Measurements from ENCODE around the gene POU2F1. TPM values are rescaled to one million over a fixed set of nuclear protein-coding genes. Genes with fewer than 3 reads are reported as not detected.

POU2F1 gene
- total RNA-seq, 1 experiment from 2014 or later = 28.5 TPM

DNA sequence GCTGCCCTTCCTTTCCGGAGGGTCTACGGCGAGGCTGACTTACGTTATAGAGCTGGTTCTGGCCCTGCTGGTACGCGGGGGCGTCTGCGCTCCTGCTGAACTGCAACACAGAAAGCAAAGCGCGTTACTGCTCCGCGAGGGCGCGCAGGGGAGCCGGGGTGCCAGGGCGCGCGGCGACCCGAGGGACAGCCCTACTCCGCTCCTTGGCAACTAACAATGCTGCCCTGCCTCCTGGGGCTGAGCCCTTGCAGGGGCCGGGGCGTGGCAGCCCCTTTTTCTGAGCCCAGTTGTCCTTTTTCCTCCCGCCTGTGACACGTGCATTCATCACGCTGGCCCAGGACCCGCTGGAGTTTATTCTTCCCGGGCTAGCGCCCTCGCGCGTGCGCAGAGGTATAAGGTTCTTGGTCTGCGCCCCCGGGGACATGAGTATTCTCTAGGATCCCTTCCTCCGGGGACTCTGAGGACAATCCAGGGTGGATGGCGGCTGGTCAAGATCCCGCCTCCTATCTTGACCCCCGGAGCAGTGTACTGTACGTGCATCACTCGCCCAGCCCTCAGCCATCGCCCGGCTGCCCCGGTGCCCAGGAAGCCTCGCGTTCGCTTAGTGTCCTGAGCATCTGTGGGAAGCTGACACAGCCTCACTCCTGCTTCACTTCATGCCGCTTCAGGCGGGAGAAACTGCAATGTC lies 218.8 kb downstream of the POU2F1 start:
- ChIA-PET POLR2A (ENCODE audit: unreplicated experiment) (no interaction called here), CTCF (no interaction called here)
- Histone ChIP-seq H3K9me3 (ENCODE audit: insufficient read depth, low read depth) (no peaks in the 10 kb centered on the region), H3K27ac (no peak overlapping the region), H3K27me3 (ENCODE audit: insufficient read depth, low read depth) (no peaks in the 10 kb centered on the region), H4K20me1 (ENCODE audit: insufficient read depth) (no peaks in the 10 kb centered on the region), H3K36me3 (ENCODE audit: low read depth) (no peaks in the 10 kb centered on the region), H2AFZ (no peak overlapping the region), H3F3A (ENCODE audit: insufficient read depth, low read depth) (no peaks in the 10 kb centered on the region; the same call in 1 of the 2 replicates), H3K9me2 (ENCODE audit: insufficient read depth) (no peaks in the 10 kb centered on the region), H3K79me2 (ENCODE audit: low read depth) (no peaks in the 10 kb centered on the region), H3K4me2 (no peak overlapping the region), H3K4me1 (replicated peaks; ENCODE audit: insufficient read depth) (peaks cover 16% of the 10 kb centered on the region), H3K4me3 (no peak overlapping the region)
- no TSS peak for BruUV-seq (replicated peaks)
- TF ChIP-seq, protein P1, sequence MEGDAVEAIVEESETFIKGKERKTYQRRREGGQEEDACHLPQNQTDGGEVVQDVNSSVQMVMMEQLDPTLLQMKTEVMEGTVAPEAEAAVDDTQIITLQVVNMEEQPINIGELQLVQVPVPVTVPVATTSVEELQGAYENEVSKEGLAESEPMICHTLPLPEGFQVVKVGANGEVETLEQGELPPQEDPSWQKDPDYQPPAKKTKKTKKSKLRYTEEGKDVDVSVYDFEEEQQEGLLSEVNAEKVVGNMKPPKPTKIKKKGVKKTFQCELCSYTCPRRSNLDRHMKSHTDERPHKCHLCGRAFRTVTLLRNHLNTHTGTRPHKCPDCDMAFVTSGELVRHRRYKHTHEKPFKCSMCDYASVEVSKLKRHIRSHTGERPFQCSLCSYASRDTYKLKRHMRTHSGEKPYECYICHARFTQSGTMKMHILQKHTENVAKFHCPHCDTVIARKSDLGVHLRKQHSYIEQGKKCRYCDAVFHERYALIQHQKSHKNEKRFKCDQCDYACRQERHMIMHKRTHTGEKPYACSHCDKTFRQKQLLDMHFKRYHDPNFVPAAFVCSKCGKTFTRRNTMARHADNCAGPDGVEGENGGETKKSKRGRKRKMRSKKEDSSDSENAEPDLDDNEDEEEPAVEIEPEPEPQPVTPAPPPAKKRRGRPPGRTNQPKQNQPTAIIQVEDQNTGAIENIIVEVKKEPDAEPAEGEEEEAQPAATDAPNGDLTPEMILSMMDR (conservative IDR thresholded peaks at IDR 0.05) = no peak
- TF ChIP-seq EZH2 (IDR thresholded peaks at IDR 0.05; ENCODE audit: low read depth) = no peak
- peak in 1 of 2 experiments; percentile 31 for DNase-seq
- intact Hi-C loops (cut with micrococcal nuclease; ENCODE audit: unreplicated experiment) = no loop called here

- H3K9me2 ChIP-seq (ENCODE audit: insufficient read depth) = no peaks in the 10 kb centered on the region
- H3K27ac ChIP-seq = no peak overlapping the region
- TF ChIP-seq, protein P1 (conservative IDR thresholded peaks at IDR 0.05) = no peak
- TF ChIP-seq EZH2 (IDR thresholded peaks at IDR 0.05; ENCODE audit: low read depth) = no peak
- peaks cover 16% of the 10 kb centered on the region for H3K4me1 ChIP-seq (replicated peaks; ENCODE audit: insufficient read depth)
- H3K79me2 ChIP-seq (ENCODE audit: low read depth) = no peaks in the 10 kb centered on the region
- H3K27me3 ChIP-seq (ENCODE audit: insufficient read depth, low read depth) = no peaks in the 10 kb centered on the region
- no peak for DNase-seq
- H3F3A ChIP-seq (ENCODE audit: insufficient read depth, low read depth) = no peaks in the 10 kb centered on the region; the same call in 1 of the 2 replicates
- no peak overlapping the region for H2AFZ ChIP-seq
- no peaks in the 10 kb centered on the region for H4K20me1 ChIP-seq (ENCODE audit: insufficient read depth)
- intact Hi-C loops (cut with micrococcal nuclease; ENCODE audit: unreplicated experiment) = no loop called here
- ChIA-PET CTCF (interaction anchor here (0.6 to 1.0 kb wide), 2 partner anchors 15 to 173 kb away, joined by 4 to 5 read pairs; no protein-coding TSS in a partner anchor), POLR2A (ENCODE audit: unreplicated experiment) (no interaction called here)
- H3K4me2 ChIP-seq = no peak overlapping the region
- H3K4me3 ChIP-seq = no peak overlapping the region
- H3K36me3 ChIP-seq (ENCODE audit: low read depth) = no peaks in the 10 kb centered on the region
- no TSS peak for BruUV-seq (replicated peaks)
- no peaks in the 10 kb centered on the region for H3K9me3 ChIP-seq (ENCODE audit: insufficient read depth, low read depth)
Measured at GRCh38 chr1:167440345-167440744, 219.7 kb downstream of the POU2F1 start.

- no peak overlapping the region for H3K27ac ChIP-seq
- no peak for DNase-seq
- H3K4me2 ChIP-seq = no peak overlapping the region
- H3K9me3 ChIP-seq (ENCODE audit: insufficient read depth, low read depth) = no peaks in the 10 kb centered on the region
- H4K20me1 ChIP-seq (ENCODE audit: insufficient read depth) = no peaks in the 10 kb centered on the region
- H3K36me3 ChIP-seq (ENCODE audit: low read depth) = no peaks in the 10 kb centered on the region
- ChIA-PET CTCF (interaction anchor here (0.6 to 1.0 kb wide), 2 partner anchors 14 to 174 kb away, joined by 4 to 5 read pairs; no protein-coding TSS in a partner anchor), POLR2A (ENCODE audit: unreplicated experiment) (interaction anchor here (0.6 kb wide), 1 partner anchor 221 kb away, joined by 6 read pairs; no protein-coding TSS in a partner anchor)
- H3K4me1 ChIP-seq (replicated peaks; ENCODE audit: insufficient read depth) = peaks cover 16% of the 10 kb centered on the region
- no peaks in the 10 kb centered on the region for H3K9me2 ChIP-seq (ENCODE audit: insufficient read depth)
- no peaks in the 10 kb centered on the region for H3K79me2 ChIP-seq (ENCODE audit: low read depth)
- TF ChIP-seq EZH2 (IDR thresholded peaks at IDR 0.05; ENCODE audit: low read depth) = no peak
- H3K27me3 ChIP-seq (ENCODE audit: insufficient read depth, low read depth) = no peaks in the 10 kb centered on the region
- no peaks in the 10 kb centered on the region; the same call in 1 of the 2 replicates for H3F3A ChIP-seq (ENCODE audit: insufficient read depth, low read depth)
- no TSS peak for BruUV-seq (replicated peaks)
- H2AFZ ChIP-seq = no peak overlapping the region
- intact Hi-C loops (cut with micrococcal nuclease; ENCODE audit: unreplicated experiment) = no loop called here
- H3K4me3 ChIP-seq = no peak overlapping the region
Measured at GRCh38 chr1:167440776-167441175, 220.1 kb downstream of the POU2F1 start.
